Muscle of arm (tissue), 12 donors: ENCODE measurements around the gene OAF. TPM values are rescaled to one million over a fixed set of nuclear protein-coding genes. Genes with fewer than 3 reads are reported as not detected.

ENCODE experiments used
- DNase-seq: peaks from one replicate; pipeline ENCODE4 v3.0.0-alpha.2; 2013
- polyA plus RNA-seq, 12 donors: library from polyadenylated mRNA; unstranded; fragments of 120-200 nt; gene quantifications; one replicate each; pipeline ENCODE4 v1.2.1, GENCODE V29; 2013; ENCODE audit not compliant: insufficient read length in 12 of 12

OAF gene
- polyA plus RNA-seq, 12 donors, result 32.8 to 63.8 (median 38.4) TPM; not detected in 1

DNA sequence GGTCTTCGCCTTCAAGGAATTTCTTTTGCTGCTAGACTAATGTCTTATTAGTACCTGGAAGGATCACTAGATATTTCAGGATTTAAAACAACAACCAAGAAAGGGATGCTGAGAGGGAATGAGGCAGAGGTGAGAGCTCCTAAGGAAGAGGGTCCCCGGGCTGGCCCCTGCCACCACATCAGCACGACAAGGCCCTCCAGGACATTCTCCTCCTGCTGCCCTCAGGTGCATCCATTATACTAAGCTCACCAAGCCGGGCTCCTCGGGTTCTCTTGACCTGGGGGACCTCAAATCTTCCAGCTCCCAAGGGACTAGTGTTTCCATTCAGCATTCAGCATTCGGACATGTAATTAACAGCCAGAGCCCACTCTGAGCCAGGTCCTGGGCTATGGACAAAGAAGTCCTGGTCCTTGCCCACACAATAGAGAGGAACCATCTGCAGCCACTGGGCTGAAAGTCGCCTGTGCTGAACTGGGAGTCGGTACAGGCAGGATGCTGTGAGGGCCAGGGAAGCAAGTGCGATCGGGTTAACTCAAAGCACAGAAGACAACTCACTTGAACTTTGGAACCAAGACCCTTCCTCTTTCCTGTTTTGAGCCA is 29.4 kb upstream of the OAF start:
- no peak for DNase-seq

DNA sequence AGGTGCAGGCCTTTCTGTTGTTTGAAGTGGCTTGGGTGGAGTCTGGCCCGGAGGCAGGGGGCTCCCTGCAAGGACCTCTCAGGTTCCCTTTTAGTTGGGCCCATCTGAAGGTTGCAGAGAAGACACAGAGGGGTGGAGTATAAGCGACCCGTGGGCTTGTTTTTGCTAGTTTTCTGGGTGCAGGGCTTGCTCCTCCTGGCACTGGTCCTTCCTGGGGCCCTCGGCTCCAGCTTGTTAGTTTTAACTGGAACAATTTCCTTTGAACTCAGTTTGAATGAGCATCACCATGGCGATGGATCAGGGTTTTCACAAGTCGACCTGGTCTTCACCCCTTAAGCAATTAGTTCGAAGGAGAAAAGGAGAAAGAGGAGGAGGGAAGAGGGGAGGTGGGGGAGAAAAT is 28.5 kb upstream of the OAF start:
- no peak for DNase-seq

DNA sequence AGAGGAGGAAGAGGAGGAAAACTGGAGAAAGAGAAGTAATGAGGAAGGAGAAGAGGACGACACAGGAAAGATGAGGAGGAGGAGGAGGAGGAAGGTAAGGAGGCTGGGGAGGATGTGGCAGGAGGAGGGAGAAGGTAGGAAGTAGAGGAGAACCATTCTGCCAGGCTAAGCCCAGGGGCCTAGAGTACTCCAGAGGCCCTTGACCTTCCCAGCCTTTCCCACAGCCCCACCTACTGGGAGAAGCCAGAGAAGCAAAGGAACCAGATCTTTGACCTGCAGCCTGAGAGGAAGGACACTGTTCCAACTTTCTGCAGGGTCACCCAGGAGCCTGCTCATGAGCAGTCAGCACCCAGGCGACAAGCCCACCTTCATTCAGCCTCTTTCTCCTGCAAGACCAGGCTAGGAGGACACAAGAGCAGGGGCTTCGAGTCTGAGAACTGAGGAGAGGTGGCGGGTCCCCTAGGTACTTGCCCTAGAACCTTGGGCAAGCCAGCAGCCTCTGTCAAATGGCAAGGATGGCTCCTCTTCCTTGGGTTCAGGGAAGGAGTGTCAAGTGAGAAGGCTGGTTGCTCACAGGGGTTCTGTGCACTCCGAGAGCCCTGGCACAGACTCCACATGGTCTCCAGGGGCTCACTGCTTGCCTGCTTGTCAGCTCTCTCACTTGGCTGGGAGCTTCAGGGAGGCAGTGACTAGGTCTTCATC is 27.9 kb upstream of the OAF start:
- no peak for DNase-seq

DNA sequence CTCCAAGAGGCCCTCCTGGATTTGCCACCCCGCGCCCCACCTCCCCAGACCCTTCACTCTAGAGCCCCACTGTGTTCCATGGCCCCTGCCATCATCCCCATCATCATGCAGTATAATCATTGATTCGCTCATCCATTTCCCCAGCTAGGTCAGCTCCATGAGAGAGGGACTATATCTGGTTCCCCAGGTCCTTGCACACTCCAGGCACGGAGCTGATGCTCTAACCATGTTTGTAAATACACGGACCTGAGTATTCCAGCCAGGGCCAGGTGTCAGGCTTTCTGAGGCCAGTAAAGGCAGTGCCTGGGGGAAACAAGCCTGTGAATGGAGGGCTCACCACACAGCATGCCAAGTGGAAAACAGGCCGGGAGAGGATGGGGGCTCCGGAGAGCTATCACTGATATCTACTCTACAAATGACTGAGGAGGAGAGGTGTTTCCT is 27.1 kb upstream of the OAF start:
- DNase-seq, result no peak

DNA sequence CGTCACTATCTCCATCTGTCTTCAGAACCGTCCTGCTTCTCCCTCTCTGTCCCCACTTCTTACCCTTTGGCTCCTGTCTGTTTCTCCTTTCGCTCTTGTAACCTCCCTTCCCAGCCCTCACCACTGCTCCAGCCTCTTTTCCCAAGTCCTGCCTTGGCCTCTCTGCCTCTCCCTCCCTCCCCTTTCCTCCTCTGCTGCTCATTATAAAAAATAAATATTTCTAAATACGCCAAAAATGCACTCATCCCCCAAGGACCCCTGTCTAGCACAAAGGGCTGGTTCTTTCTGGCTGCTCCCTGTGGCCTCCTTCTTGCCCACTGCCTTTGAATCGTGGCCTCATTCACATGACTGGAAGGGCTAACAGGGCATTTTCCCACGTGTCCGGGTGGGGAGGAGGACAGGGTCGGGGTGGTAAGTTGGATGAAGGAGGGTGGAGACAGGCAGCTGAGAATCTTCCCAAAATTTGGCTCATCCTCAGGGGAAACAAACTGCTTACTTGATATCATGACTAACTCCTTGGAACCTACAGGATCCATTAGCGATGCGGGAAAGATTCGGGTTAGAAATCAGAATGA is 26.4 kb upstream of the OAF start:
- peak; percentile 81 for DNase-seq

DNA sequence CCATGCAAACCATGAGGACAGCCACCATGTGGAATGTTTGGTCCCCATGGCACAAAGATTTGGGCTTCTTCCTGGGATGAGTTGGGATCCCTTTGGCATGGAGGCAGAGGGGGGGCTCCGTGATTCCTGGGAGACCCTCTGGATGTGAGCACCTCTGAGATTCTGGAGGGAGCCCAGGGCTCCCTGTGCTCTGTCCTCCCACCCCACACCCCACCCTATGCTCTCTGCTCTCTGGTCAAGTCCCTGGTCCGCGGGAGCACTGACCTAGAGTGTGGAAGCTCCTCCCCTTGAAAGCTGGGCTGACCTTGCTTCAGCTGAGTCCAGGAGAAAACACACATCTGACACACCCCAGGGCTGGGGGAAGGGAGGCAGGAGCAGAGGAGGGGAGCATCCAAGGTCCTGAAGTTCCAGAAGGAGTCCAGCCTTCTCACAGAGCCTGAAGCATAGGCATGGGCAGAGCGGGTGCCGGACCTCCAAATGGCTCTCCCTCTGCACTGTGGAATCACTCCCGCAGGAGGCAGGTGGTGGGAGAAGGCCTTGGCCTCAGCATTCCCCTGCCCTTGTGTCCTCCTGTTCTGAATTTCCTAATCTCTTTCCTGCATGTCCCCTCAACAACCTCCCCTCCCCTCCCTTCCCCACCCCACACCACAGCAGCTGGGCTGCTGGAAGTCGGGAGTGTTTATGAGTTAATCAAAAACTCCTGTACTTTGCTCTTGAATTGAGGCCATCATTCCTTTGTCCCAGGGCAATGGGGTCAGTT is 25.7 kb upstream of the OAF start:
- peak; percentile 90 for DNase-seq

DNA sequence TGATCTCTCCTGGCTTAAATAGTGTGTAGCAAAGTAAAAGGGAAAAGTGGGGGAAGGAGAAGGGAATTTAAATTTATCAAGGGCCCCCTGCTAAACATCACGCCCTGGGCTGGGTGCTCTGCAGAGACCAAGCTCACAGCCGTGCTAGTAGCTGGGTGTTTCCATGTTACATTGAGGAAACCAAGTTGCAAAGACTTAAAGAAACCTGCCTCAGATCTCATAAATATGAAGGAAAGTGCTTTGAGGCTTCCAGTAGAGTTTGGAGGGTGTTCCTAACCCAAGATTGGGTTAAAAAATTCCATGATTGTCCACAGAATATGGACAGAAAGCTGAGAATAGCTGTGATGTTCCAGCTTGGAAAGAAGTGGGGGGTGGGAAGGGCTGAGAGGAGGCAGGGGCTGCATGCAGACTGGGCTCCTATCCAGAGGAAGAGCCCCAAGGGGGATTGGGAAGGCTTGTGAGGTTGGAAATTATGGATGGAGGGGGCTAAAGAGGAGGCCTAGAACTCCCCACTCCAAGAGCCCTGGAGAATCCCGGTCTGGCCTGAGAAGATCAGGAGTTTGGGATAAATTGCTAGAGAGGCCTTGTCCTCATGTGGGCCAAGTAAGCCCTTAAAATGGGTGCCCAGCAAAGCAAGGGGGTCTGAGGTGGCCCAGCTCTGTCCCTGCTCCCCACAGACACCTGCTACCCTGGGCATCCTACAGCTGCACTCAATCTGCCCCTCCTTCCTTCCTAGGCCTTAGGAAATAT is 25.0 kb upstream of the OAF start:
- DNase-seq, result peak; percentile 97

DNA sequence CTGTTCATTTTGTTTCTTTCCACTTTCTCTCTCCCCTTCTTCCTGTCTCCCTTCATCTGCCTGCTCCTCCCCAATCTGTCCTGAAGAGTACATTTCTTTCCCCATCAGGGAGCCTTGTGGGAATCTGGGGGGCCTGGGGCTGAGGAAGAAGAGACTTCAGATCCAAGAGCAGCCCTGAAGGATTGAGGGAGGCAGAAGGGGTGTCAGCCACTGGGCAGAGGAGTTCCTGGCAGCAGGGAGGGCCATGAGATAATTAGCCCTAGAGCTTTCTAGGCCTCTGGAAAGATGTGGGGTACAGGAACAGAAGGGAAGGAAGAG is 24.4 kb upstream of the OAF start:
- DNase-seq, result no peak

DNA sequence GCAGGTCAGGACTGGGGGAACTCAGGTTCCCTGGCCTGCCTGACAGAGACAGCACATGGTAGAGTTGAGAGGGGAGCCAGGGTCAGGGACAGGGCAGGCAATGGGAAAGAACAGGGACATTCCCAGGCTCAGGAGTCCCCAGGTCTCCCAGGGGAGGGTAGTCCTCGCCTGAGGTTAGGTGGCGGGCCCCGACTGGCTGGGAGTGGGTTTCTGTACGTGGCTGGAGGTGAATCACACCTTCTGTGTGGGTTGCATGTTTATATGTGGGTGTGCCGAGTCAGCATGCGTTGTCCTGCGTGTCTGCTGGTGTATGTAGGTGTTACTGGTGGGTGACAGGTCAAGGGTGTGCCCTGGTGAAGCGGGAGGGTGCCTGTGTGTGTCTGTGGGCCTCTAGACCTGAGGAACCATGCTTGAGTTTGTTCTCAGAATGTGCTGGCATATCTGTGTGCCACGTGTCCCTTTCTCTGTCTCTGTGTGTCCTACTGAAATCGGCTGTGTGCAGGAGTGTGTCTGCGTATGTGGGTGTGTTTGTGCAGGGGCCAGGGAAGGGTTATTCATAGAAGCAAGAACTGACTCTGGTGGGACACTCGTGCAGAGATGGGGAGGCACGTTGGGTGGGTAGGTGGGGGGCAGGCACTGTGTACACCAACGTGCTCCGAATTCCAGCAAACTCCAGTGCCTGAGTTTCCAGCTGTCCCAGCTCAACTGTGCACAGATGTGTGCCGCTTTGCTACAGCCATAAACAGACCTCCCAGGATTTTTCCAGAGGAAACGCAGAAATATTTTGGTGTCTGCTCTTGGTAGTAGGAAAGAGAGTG is 23.8 kb upstream of the OAF start:
- peak; percentile 89 for DNase-seq

DNA sequence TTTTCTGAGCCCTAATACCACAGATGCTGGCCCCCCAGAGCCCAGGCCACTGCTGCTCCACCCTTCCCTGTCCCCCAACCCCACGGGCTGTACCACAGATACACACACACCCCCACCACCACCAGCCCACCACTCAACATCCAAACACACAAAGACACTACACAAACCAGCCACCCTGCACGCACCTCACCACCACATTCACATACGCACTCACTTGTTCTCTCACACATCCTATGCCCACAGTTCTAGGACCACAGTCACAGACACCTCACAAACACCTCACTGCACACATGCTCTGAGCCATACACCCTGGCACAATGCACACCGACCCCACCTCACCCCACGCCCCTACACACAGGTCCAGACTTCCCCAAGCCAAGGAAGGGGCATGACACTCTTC is 22.5 kb upstream of the OAF start:
- DNase-seq, result no peak

DNA sequence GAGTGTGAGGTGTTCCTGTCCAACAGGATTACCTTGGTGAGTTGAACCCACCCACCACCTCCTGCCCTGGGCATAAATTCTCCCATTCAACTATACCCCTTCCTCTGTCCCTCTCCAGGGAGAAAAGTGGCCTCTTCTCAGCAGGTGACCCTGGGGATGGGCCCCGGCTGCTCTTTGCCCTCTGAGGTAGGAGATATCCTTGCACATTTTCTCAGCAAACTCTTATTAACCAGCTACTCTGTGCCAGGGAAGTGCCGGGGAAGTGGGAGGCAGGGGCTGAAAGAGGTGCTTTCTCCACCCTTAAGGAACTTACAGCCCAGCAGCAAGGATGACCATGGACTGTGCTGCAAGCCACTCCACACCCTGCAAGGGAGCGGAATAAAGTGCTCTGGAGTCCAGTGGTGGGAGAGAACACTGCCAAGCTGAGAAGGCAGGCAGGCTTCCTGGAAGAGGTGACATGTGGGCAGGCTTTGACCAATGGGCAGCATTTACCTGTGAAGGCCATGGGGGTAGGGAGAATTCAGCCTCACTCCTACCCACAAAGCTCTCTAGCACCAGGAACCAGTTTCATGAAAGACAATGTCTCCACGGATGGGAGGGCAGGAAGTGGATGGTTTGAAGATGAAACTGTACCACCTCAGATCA is 21.9 kb upstream of the OAF start:
- DNase-seq, result no peak

DNA sequence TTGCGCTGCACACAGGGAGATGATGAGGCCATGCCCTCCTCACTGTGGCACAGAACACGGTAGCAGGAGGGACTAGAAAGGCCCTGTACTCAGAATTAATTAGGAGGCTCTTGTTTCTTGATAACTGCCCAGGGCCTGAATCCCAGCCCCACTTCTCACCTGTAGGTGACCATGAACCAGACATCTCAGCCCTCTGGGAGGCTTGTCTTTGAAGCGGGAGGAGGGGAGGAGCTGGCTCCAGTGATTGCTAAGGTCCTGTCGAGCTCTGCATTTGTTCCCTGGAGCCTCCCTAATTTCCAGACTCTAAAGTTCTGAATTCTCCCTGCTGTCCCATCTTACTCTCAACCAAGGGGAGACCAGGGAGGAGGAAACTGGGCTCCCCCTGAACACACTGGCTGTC is 19.8 kb upstream of the OAF start:
- DNase-seq, result no peak

DNA sequence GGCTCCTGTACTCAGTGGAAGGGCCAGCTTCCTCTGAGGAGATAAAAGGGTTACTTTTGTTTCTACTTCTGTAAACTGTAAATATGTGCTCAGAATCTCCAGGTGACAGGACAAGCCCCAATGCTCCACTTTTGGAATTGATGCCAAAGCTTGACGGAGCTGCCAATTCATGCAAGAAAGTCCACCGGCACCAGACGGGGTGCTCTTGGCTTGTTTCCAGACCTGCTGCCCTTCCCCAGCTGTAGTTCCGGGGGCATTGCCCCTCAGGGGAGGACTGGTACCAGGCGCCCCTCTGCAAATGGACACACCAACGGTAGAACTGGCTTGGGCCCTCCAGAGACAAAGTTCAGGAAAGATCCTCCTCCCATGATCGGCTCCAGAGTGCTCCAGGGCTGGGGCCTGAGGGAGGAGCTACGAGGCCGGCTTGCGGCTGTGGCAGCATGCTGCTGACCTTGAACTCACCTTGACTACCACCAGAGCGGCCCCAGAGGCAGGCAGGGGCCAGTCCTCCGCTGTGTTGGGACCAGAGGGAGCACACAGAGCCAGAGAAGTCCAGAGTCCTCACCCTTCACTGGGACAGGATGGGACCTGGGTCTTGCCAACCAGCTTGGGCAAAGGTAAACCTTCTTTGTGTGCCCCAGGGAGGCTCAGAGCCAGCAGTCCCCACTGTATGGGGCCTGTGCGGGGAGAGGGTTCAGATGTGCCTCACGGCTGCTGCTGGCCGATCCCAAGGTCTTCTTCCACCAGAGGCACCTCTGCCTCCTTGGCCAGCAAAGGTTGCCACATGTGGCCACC is 17.8 kb upstream of the OAF start:
- DNase-seq, result no peak

DNA sequence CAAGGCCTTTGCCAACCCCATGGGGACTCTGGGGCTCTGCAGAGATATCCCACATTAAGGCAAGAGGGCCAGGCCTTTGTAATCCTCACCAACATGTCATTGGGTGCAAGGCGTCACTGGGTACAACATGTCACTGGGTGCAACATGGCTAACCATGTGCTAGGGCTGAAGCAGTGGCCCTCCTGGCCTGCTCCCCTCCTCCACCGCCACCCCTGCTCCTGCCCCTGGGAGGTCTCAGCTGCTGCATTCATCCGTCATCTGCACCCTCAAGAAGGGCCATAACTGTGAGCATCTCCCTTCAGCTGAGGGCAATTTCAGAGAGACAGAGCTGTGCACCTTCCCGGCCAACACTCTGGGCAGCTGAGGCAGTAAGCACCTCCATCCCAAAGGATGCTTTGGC is 16.7 kb upstream of the OAF start:
- no peak for DNase-seq

DNA sequence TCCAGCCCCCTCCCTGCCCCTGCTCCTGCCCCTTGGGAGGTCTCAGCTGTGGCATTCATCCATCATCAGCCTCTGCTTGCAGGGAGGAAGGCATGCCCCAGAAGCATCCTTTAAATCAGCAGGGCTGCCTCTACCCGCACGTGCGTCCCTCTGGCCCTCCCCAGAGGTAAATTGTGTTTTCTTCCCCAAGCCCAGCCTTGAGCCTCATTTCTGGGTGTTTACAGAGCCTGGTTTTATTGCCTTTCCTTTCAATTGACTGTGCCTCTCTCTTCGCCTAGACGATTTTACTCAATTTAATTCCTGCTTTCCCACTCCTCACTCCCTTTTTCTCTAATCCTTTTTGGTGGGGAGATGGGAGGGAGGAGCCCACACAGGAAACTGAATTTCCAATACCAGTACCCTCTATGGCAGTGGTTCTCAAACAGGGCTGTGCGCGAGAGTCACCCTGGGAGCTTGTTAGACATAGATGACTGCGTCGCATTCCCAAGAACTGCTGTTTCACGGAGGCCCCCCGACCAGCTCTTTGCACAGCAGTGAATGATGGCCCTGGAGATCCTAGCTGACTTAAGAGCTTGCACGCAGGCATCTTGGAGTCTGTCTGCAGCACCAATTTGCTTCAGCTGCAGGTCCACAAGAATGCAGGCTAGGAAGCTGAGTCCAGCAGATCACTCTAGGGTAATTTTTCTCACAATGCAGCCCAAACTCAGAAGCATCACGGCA is 15.1 kb upstream of the OAF start:
- no peak for DNase-seq

DNA sequence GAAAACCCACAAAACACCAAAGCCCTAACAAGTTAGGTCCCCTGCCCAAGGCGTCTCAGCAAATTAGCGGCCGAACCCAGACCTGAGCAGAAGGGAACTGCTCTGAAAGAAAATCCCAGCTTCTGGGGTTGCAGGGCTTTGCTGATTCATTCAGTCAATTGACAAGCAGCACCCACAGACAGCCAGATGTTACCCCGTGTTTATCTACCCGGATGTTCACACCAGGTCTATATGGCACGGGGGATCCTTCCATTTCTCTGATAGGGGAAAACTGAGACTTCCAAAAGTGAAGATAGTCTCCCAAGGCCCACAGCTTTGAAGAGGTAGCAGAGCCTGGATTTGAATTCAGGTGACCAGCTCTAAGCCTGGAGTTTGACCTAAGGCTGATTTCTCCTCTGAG is 14.0 kb upstream of the OAF start:
- no peak for DNase-seq

DNA sequence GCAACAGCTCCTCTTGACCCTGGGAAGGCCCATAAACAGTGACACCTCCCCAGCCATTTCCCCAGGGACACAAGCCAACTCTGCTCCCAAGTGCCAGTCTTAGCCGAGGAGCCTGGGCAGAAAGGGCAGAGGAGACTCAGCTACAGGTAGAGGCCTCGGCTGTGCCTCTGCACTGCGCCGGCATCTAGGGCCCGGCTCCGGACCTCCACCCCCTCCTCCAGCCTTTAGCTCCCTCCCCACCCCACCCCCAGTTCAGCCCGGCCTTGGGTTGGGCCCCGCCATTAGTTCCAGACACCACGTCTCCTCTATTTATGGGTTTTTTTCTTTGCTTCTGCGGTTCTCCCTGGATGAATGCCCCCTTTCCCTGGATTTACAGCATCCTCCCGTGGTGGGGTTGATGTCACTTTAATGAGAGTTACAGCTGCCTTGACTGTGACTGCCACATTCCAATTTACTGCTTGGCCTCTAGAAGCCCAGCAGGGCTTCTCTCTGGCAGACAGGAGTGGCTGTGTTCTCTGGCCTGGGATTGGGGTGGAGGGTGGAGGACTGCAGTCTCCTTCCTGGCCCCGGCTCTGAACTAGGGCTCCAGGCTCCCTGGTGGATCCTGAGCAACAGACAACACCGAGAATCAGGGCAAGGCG is 13.5 kb upstream of the OAF start:
- peak; percentile 73 for DNase-seq

DNA sequence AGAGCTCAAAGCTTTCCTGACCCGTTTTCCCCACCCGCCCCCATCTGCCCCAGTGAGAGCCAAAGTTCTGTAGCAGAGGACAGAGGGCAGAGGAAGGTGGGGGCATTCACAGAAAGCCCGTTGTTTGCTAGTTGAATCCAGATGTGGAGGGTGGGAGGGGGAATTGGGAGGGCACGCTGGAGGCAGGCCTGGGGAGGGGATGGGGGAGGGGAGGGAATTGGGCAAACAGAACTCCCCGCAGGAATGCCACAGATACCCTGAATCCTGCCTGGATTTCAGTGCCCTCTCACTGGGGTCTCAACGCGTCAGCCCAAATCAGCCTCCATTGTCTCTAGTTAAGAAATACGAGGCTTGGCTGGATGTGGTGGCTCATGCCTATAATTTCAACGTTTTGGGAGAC is 12.9 kb upstream of the OAF start:
- no peak for DNase-seq

DNA sequence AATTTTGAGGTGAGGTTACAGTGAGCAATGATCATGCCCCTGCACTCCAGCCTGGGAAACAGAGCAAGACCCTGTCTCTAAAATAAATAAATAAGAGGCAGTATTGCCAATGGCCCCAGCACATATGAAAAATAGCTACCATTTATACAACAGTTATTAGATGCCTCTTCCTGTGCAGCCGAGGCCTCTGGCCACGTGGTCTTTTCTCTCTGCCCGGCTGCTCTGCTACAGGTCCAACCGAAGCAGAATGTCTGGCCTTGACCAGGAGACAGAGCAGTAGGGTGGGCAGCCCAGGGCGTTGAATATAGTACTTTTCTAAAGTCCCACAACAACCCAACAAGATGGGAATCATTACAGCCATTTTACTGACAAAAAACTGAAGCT is 12.4 kb upstream of the OAF start:
- no peak for DNase-seq
